ENCODE data around the gene RAP2B. TPM values are rescaled to one million over a fixed set of nuclear protein-coding genes. Genes with fewer than 3 reads are reported as not detected.

The RAP2B gene
- polyA plus RNA-seq, 1 of the 3 experiments (the other 2 are of a cell fraction), result 7.3 TPM

GRCh38 chr3:153215497-153215896 is 53.5 kb downstream of the RAP2B start (continued):
- TF ChIP-seq ELF1 (IDR thresholded peaks at IDR 0.05) (no peak), TAF1 (IDR thresholded peaks at IDR 0.05; ENCODE audit: borderline replicate concordance, low read depth, low read length) (no peak), EZH2phosphoT487 (IDR thresholded peaks at IDR 0.05; ENCODE audit: borderline replicate concordance, low read depth) (no peak), REST (IDR thresholded peaks at IDR 0.05; ENCODE audit: low read depth, low read length) (no peak), CHD2 (IDR thresholded peaks at IDR 0.05; ENCODE audit: low read length, partially characterized antibody) (no peak)

- H3K27ac ChIP-seq (ENCODE audit: low read depth in 2 of 2, low read length in 1 of 2), result no peak overlapping the region
- H3K4me3 ChIP-seq (ENCODE audit: low read depth in 2 of 2, low read length in 1 of 2), result no peak overlapping the region
- H3K9ac ChIP-seq, result no peak overlapping the region
- POLR2A ChIA-PET, result no interaction called here
- peaks cover 6% of the 10 kb centered on the region for H3F3A ChIP-seq (replicated peaks; ENCODE audit: insufficient read depth)
- no peak overlapping the region for H2AFZ ChIP-seq (ENCODE audit: low read depth)
- no peaks in the 10 kb centered on the region for H3K9me3 ChIP-seq
- H3K79me2 ChIP-seq (ENCODE audit: insufficient read depth), result no peaks in the 10 kb centered on the region
- no peak for TF ChIP-seq NFIC (IDR thresholded peaks at IDR 0.05; ENCODE audit: borderline replicate concordance)
- TF ChIP-seq CTCF (IDR thresholded peaks at IDR 0.05), result no peak
- TF ChIP-seq JUND (IDR thresholded peaks at IDR 0.05), result no peak
- no peak for TF ChIP-seq GABPA (IDR thresholded peaks at IDR 0.05; ENCODE audit: low read depth)
- TF ChIP-seq YY1 (IDR thresholded peaks at IDR 0.05; ENCODE audit: low read depth), result no peak
- no peak overlapping the region for H3K4me2 ChIP-seq
- peaks cover 0 to 10% of the 10 kb centered on the region in 2 experiments; a peak in 1 of 4 replicates for H3K4me1 ChIP-seq (ENCODE audit: control insufficient read depth in 1 of 2, insufficient read depth in 2 of 2, low read depth in 1 of 2, low read length in 1 of 2)
- H4K20me1 ChIP-seq (ENCODE audit: insufficient read depth), result no peaks in the 10 kb centered on the region
- 74% methylated on average over 5 of the region's 5 CpGs for WGBS (ENCODE audit: low lambda C conversion rate)
- no peaks in the 10 kb centered on the region for H3K27me3 ChIP-seq (ENCODE audit: insufficient read depth)
- DNase-seq, result no peak
- no peaks in the 10 kb centered on the region for H3K36me3 ChIP-seq (replicated peaks in 1 of 2; ENCODE audit: control insufficient read depth in 1 of 2, insufficient read depth in 2 of 2, low read length in 1 of 2)
- no peaks in the 10 kb centered on the region for H3K9me2 ChIP-seq
- CTCF ChIA-PET, result interaction anchor here (1.2 kb wide), 1 partner anchor 15 kb away, joined by 3 read pairs; no protein-coding TSS in a partner anchor
Measured at GRCh38 chr3:153215966-153216365, 53.9 kb downstream of the RAP2B start.

GRCh38 chr3:153216928-153217327 is 54.9 kb downstream of the RAP2B start:
- no peak for DNase-seq
- 45% methylated on average over 2 of the region's 2 CpGs for WGBS (ENCODE audit: low lambda C conversion rate)
- H3K27me3 ChIP-seq (ENCODE audit: insufficient read depth), result no peaks in the 10 kb centered on the region
- H2AFZ ChIP-seq (ENCODE audit: low read depth), result no peak overlapping the region
- H3K27ac ChIP-seq (ENCODE audit: low read depth in 2 of 2, low read length in 1 of 2), result no peak overlapping the region
- POLR2A ChIA-PET, result no interaction called here
- no peaks in the 10 kb centered on the region for H3K79me2 ChIP-seq (ENCODE audit: insufficient read depth)
- H3K9me3 ChIP-seq, result no peaks in the 10 kb centered on the region
- H3K9me2 ChIP-seq, result no peaks in the 10 kb centered on the region
- H3K4me1 ChIP-seq (ENCODE audit: control insufficient read depth in 1 of 2, insufficient read depth in 2 of 2, low read depth in 1 of 2, low read length in 1 of 2), result peaks cover 0 to 16% of the 10 kb centered on the region in 2 experiments; a peak in 1 of 4 replicates
- H3K4me3 ChIP-seq (ENCODE audit: low read depth in 2 of 2, low read length in 1 of 2), result no peak overlapping the region
- no peak overlapping the region for H3K9ac ChIP-seq
- CTCF ChIA-PET, result interaction anchor here (1.2 kb wide), 1 partner anchor 16 kb away, joined by 3 read pairs; no protein-coding TSS in a partner anchor
- no peaks in the 10 kb centered on the region for H4K20me1 ChIP-seq (ENCODE audit: insufficient read depth)
- H3K4me2 ChIP-seq, result no peak overlapping the region
- peaks cover 16% of the 10 kb centered on the region for H3F3A ChIP-seq (replicated peaks; ENCODE audit: insufficient read depth)
- no peaks in the 10 kb centered on the region for H3K36me3 ChIP-seq (replicated peaks in 1 of 2; ENCODE audit: control insufficient read depth in 1 of 2, insufficient read depth in 2 of 2, low read length in 1 of 2)
- no peak for TF ChIP-seq SMC3 (IDR thresholded peaks at IDR 0.05; ENCODE audit: low read depth, low read length)
- no peak for TF ChIP-seq MEF2A (IDR thresholded peaks at IDR 0.05; ENCODE audit: borderline replicate concordance, low read depth)
- no peak for TF ChIP-seq EZH2phosphoT487 (IDR thresholded peaks at IDR 0.05; ENCODE audit: borderline replicate concordance, low read depth)
- TF ChIP-seq SIN3A (IDR thresholded peaks at IDR 0.05; ENCODE audit: borderline replicate concordance, low read depth, low read length), result no peak
- no peak for TF ChIP-seq ELF1 (IDR thresholded peaks at IDR 0.05)
- TF ChIP-seq CHD2 (IDR thresholded peaks at IDR 0.05; ENCODE audit: low read length, partially characterized antibody), result no peak
- no peak for TF ChIP-seq FOXM1 (IDR thresholded peaks at IDR 0.05; ENCODE audit: low read depth)
- no peak for TF ChIP-seq CTCF (IDR thresholded peaks at IDR 0.05)
- TF ChIP-seq ZBTB33 (IDR thresholded peaks at IDR 0.05; ENCODE audit: borderline replicate concordance, low read depth), result no peak

All from SK-N-SH (cell line).